NOMO-1 treated with DMSO at 0.1 percent for 48 hours (cell line): ENCODE data around the gene COPS9.

ENCODE experiments used
- DNase-seq: peaks from one replicate; lab custom pipeline; 2025; ENCODE audit not compliant: unreplicated experiment; lab: John Stamatoyannopoulos, UW

COPS9 gene

DNA sequence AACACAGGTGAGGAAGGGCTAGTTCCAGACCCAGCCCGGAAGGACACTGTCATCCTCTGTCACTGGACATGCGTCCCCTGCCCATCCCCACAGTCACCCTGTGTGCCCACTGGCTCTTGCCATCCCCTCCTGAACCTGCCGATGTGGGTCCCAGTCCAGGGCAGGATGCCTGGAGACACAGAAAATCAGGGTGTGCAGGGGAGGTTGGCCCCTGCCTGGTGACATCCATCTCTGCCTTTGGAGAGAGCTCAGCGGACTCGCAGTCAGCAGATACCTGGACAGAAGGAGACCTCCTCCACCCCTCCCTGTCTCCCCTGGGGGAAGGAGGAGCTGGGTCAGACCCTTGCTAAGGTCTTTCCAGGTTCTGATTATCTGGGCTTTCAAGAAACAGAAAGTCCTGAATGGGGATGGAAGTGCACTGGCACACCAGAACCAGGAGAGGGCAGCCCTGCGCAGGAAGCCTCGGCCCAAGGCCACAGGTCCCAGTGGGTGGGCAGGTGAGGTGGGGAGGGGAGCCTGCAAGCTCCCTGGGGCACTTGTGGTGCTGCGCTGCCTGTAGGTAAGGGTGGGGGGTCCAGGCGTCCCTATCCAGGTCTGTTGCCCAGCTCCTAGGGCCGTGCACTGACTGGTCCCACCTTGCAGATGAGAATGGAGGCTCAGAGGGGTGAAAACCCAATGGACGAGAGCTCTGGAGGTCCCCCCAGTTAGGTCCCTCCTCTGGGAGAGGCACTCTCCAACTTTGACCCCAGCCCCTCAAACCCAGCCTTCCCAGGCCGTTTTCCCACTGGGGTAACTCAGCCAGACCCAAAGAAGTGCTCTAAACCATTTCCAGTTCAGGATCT, 14.1 kb upstream of the COPS9 start:
- DNase-seq = peak; percentile 22

DNA sequence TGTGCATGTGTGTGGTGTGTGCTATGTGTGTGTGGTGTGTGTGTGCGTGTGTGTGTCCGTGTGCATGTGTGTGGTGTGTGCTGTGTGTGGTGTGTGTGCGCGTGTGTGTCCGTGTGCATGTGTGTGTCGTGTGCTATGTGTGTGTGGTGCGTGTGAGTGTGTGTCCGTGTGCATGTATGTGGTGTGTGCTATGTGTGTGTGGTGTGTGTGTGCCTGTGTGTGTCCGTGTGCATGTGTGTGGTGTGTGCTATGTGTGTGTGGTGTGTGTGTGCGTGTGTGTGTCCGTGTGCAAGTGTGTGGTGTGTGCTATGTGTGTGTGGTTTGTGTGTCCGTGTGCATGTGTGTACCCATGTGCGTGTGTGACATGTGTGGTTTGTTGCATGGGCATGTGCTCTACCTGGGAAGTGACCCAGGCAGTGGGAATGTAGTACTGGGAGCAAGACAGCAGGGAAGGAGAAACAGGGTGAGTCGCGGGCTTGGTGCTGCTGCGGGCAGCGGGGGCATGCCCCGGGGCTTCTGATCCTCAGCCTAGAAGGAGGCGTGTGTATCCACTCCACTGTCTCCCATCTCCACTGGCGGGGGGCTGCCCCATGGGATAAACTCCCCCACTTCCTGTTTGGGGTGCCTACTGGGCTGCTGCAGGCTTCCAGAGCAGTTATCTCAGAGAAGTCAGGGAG, 11.9 kb upstream of the COPS9 start:
- no peak for DNase-seq

DNA sequence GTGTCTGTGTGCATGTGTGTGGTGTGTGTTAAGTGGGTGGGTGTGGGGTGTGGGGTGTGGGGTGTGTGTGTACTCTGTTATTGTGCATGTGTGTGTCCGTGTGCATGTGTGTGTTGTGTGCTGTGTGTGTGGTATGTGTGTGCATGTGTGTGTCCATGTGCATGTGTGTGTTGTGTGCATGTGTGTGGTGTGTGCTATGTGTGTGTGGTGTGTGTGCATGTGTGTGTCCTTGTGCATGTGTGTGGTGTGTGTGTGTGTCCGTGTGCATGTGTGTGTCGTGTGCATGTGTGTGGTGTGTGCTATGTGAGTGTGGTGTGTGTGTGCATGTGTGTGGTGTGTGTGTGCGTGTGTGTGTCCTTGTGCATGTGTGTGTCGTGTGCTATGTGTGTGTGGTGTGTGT, 11.3 kb upstream of the COPS9 start:
- DNase-seq = no peak

GRCh38 chr2:240146627-240147278, 10.6 kb upstream of the COPS9 start:
- DNase-seq = no peak

- DNase-seq = no peak
Observed at GRCh38 chr2:240146141-240146561, 10.0 kb upstream of the COPS9 start.

DNA sequence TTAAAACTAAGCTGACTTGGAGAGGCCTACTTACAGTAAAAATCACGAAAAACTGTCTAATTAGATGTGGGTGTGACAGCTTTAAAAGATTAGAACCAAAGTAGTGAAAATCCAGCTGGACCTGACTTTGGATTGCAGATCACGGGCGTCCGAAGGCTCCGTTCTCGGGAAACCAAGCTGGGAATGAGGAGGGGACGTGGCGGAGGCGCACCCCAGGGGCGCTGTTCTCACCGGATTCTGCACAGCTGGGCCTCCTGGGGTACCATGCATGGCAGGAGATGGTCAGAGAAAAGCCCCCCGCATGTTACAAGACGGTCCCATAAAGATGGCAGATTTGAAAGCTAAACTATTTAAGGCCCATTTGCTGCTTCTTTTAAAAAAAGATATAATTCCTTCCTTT, 9.4 kb upstream of the COPS9 start:
- no peak for DNase-seq

DNA sequence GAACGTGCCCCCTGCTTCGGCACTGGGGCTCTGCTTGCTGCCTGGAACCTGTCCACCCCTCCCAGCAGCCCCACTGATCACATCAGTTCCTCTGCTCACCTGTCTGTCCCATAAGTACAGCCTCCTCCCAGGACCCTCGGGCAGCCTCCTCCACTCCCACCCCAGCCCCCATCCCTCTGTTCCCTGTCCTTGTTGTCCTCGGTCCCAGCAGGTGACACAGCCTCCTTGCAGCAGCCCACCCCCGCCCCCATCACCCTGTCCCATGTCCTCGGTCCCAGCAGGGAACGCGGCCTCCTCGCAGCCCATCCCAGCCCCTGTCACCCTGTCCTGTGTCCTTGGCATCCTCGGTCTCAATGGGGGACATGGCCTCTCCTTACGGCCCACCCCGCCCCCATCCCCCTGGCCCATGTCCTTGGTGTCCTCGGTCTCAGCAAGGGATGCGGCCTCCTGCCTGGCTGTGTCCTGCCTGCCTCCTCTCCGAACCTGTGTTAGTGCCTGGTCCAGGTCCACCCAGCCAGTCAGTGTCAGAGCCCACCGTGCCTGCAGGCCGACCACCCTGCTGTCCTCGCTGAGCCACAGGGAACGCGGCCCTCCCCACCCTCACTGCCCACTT, 8.7 kb upstream of the COPS9 start:
- no peak for DNase-seq

- peak; percentile 41 for DNase-seq
Observed at GRCh38 chr2:240143801-240144648, 7.9 kb upstream of the COPS9 start.

- DNase-seq = no peak
Observed at GRCh38 chr2:240143276-240143675, 7.2 kb upstream of the COPS9 start.

GRCh38 chr2:240142859-240143258, 6.8 kb upstream of the COPS9 start:
- DNase-seq = no peak

- no peak for DNase-seq
Observed at GRCh38 chr2:240142256-240142775, 6.2 kb upstream of the COPS9 start.

DNA sequence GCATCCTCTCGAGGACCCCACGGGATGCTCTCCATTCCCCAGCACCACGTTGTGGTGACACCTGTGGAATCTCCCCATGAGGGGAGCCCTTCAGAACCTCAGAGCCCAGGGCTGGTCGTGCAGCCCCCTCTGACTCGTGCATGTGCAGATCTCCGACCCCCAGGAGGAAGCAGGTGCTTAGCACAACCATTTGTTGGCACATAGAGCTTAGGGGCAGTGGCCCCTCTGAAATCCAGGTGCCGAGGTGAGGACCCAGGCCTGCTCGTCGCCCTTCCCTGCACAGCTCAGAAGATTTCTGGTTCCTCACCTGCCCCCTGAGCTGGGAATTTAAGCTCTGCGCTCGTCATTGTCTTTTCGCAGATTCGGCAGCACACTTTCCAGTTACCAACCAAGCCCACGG, 5.6 kb upstream of the COPS9 start:
- DNase-seq = no peak

- no peak for DNase-seq
Observed at GRCh38 chr2:240140920-240141319, 4.8 kb upstream of the COPS9 start.

GRCh38 chr2:240140511-240140910, 4.4 kb upstream of the COPS9 start, which contains the start of gene OTOS:
TSS of gene OTOS (minus strand) at chr2:240140658. CDS start at chr2:240140326, 332 bp downstream.
- DNase-seq = no peak

DNA sequence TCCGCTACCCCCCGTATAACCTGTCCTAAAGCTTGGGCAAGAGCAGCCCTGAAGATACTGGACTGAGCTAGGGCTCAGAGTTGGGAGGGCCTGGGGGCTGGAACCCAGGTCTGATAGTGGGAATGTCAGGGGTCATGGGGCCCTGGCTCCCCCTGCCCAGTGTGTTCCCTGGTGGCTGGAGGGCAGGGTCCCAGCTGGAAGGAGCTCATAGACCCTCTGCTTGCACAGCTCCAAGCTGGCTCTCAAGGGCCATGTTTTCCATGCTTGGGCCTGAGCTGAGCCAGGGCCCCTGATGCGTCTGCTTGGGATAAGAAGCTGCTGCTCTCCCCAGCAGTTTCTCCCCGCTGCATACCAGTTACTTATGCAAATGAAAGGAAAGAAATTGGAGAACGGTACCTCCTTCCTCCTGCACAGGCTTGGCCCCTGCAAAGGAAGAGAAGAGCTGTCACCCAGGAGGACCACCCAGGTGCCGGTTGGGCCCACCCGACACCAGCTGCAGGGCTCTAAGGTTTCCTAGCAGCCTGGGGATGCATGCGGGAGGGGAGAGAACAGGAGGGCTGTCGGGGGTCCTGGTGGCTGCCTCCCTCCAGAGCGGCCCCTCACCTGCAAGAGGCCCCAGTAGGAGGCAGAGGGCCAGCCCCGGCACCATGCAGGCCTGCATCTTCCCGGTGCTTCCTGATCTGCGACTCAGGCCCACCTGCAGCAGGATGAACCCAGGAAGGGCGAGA, 3.7 kb upstream of the COPS9 start:
- no peak for DNase-seq

DNA sequence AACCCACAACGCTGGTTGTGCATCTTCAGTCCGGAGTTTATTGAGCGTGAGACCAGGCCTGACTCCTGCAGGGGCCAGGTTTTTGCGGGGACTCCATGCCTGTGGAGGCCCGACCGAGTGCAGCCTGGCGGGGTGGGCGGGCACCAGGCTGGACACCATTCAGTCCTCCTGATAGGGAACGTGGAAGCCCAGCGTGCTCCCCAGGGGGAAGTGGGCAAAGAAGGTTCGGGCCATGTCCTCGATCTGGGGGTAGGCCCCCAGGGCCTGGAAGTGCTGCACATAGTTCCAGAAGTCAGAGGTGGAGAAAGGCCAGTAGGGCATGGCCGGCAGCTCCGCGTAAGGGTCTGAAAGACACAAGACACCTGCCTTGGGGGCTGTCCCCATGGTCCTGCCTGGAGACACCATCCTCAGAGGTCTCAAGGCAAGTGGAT, 2.9 kb upstream of the COPS9 start:
- DNase-seq = no peak

DNA sequence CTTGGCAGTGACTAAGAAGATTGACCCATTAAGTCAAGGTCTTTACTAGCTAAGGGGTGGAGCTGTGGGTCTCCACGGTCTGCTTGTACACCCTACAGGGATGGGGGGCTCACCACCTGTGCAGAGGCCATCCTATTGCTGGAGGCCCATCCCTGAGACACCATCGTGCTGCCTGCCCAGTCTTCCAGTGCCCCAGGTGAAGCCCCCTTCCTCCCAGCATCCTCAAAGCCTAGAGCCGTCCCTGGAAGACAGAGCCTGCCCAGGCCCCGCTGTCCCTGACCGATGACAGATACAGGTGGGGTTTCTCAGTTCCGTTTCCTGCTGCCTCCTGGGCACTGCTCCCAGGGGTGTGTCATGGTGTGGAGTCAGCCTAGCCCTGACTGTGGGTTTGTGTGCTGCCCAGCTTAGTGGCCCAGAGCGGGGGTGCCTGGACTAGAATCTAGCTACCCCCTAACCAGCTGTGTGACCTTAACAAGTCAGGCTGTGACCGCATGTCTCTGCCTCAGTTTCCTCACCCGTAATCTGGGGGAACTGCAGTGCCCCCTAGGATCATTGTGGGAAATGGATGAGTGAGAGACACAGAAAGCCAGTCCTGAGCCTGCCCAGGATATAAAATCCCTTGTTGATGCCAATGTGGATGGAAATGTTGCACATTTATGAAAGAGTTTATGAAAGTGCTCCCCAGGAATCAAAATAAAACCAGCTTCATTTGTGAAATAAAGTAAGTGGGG, 2.3 kb upstream of the COPS9 start:
- no peak for DNase-seq

GRCh38 chr2:240137596-240138253, 1.6 kb upstream of the COPS9 start:
- DNase-seq = no peak
